Stimulated activated naive CD8-positive, alpha-beta T cell treated with anti-CD3 and anti-CD28 coated beads, Interleukin-15, Interleukin-2, amounts not matched to agents 100 ng/mL and 50 ng/mL, for 24 hours (primary cell): Measurements from ENCODE around the gene NNT.
"Not testable (repeated sequence)": the region's sequence is repeated elsewhere in the genome, so short reads cannot be mapped to it uniquely, and the experiment has no call there.

ENCODE experiments used
- H3K27ac Mint-ChIP-seq: one replicate; pipeline ENCODE4 v1.8.0; 2021; ENCODE audit warnings: mild to moderate bottlenecking, mixed read lengths
- H3K27me3 Mint-ChIP-seq: one replicate; pipeline ENCODE4 v1.8.0; 2021; ENCODE audit warnings: mixed read lengths
- H3K36me3 Mint-ChIP-seq: one replicate; pipeline ENCODE4 v1.8.0; 2021; ENCODE audit warnings: low read depth, mixed read lengths
- H3K4me1 Mint-ChIP-seq: one replicate; pipeline ENCODE4 v1.8.0; 2021; ENCODE audit warnings: low read depth, mixed read lengths
- H3K4me3 Mint-ChIP-seq: one replicate; pipeline ENCODE4 v1.8.0; 2021; ENCODE audit warnings: mild to moderate bottlenecking, mixed read lengths
- H3K9me3 Mint-ChIP-seq: one replicate; pipeline ENCODE4 v1.8.0; 2021; ENCODE audit warnings: mixed read lengths

Gene NNT

DNA sequence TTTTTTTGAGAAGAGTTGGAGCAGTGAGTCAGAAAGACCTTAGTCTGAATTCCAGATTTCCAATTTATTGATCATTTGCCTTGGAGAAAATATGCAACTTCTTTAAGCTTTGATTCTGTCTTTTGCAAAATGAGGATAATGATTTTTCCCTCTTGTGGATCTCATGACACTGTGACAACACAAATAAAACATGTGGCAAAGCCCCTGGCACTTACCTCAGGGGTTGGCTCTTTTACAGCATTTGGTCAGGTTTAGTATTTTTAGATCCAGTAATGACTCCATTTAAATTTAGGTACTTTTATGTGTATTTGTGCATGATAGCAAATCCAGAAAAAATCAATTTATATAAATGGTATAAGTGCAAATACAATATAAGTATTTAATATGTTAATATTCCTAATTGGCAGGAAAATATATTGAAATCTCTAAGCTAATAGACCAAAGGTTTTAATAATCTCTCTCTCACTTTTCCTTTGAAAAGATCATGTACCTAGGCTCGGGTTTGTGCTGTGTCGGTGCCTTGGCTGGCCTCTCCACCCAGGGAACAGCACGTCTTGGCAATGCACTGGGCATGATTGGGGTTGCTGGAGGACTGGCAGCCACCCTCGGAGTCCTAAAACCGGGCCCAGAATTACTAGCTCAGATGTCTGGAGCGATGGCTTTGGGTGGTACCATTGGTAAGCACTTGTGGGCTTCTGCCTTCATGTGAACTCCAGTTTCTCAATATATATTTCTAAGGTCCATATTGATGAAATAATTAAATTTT lies 49.7 kb downstream of the NNT start:
- Mint-ChIP-seq H3K36me3 (peaks cover 63% of the 10 kb centered on the region), H3K4me3 (no peak overlapping the region), H3K27ac (no peak overlapping the region), H3K9me3 (peaks cover 3% of the 10 kb centered on the region), H3K4me1 (no peaks in the 10 kb centered on the region), H3K27me3 (no peaks in the 10 kb centered on the region)

DNA sequence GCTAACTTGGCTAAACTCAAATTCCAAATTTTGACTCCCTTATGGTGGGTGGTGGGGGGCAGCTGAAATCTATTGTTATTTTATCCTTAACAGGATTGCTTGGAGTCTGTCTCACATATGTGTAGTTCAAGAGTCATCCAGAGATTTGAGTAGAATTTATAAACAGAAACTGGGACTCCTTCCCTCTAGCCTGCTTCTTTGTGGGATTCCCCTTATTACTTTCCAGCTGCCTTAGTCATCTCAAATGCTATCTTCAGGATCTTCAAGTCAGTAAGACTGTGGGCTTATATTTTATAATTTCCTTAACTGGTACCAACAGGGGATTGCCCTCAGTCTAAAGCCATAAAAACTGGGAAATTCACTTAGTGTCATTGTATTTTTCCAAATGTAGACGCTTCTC lies 55.5 kb downstream of the NNT start:
- Mint-ChIP-seq H3K4me1 (peaks cover 4% of the 10 kb centered on the region), H3K36me3 (peaks cover 73% of the 10 kb centered on the region), H3K27me3 (no peaks in the 10 kb centered on the region), H3K4me3 (no peak overlapping the region), H3K27ac (no peak overlapping the region), H3K9me3 (peaks cover 7% of the 10 kb centered on the region)

GRCh38 chr5:43659075-43659474 lies 56.1 kb downstream of the NNT start:
- Mint-ChIP-seq H3K27ac (no peak overlapping the region), H3K4me3 (no peak overlapping the region), H3K36me3 (peaks cover 77% of the 10 kb centered on the region)

DNA sequence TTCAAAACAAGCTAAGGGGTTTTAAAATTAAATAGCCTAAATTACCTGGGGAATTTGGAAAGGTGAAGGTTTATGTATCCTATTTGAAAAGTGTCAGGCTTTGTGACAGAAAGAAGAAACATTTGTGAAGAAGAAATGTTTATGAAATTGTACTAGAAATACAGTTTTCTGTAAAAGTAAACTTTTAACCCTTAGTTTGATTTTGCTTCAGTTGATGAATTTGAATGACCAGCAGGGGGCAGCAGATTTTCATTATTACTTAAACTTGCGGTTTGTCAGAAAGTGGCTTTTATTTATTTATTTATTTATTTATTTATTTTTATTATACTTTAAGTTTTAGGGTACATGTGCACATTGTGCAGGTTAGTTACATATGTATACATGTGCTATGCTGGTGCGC lies 58.1 kb downstream of the NNT start:
- peaks cover 7% of the 10 kb centered on the region for H3K9me3 Mint-ChIP-seq
- no peaks in the 10 kb centered on the region for H3K27me3 Mint-ChIP-seq
- peaks cover 76% of the 10 kb centered on the region for H3K36me3 Mint-ChIP-seq
- no peak overlapping the region for H3K4me3 Mint-ChIP-seq
- no peak overlapping the region for H3K27ac Mint-ChIP-seq
- peaks cover 4% of the 10 kb centered on the region for H3K4me1 Mint-ChIP-seq

More at GRCh38 chr5:43659075-43659474, 56.1 kb downstream of the NNT start:
- H3K4me1 Mint-ChIP-seq = peaks cover 4% of the 10 kb centered on the region
- H3K9me3 Mint-ChIP-seq = peaks cover 7% of the 10 kb centered on the region
- no peaks in the 10 kb centered on the region for H3K27me3 Mint-ChIP-seq

- H3K4me1 Mint-ChIP-seq = no peaks in the 10 kb centered on the region
- no peak overlapping the region for H3K27ac Mint-ChIP-seq
- peaks cover 73% of the 10 kb centered on the region for H3K36me3 Mint-ChIP-seq
- H3K27me3 Mint-ChIP-seq = no peaks in the 10 kb centered on the region
- peaks cover 4% of the 10 kb centered on the region for H3K9me3 Mint-ChIP-seq
- H3K4me3 Mint-ChIP-seq = no peak overlapping the region
Measured at GRCh38 chr5:43663916-43664315, 60.9 kb downstream of the NNT start.

DNA sequence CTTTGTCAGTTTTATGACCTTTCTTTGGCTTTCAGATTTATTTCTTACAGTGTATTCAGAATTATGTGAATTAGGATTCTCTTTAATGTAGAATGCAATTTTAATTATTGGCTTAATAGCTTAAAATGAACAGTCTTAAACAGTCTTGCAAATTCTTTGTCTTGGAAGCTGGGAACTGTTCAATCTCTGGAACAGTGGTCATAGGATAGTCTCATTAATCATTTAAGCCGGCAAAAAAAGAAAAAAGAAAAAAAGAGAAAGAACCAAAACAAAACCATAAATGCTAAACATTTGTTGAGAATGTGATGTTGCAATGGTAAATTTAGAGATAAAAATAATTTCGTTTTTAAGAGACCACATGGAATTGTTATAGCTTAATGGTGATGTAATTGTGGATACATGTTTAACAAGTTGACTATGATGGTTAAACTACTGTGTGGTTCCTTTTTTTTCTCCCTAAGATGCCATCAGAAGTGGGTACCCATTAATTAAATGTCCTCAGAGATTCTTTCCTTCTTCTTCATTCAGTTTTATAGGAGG lies 61.6 kb downstream of the NNT start:
- H3K27me3 Mint-ChIP-seq = no peaks in the 10 kb centered on the region
- H3K4me3 Mint-ChIP-seq = no peak overlapping the region
- H3K9me3 Mint-ChIP-seq = peaks cover 4% of the 10 kb centered on the region
- peaks cover 68% of the 10 kb centered on the region for H3K36me3 Mint-ChIP-seq
- no peak overlapping the region for H3K27ac Mint-ChIP-seq
- H3K4me1 Mint-ChIP-seq = no peaks in the 10 kb centered on the region

DNA sequence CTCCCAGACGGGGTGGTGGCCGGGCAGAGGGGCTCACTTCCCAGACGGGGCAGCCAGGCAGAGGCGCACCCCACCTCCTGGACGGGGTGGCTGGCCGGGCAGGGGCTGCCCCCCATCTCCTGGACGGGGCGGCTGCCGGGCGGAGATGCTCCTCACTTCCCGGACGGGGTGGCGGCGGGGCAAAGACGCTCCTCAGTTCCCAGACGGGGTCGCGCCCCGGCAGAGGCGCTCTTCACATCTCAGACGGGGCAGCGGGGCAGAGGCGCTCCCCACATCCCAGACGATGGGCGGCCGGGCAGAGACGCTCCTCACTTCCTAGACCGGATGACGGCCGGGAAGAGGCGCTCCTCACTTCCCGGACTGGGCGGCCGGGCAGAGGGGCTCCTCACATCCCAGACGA lies 62.8 kb downstream of the NNT start:
- H3K36me3 Mint-ChIP-seq = peaks cover 64% of the 10 kb centered on the region
- H3K9me3 Mint-ChIP-seq, H3K27ac Mint-ChIP-seq, H3K4me3 Mint-ChIP-seq, H3K4me1 Mint-ChIP-seq, H3K27me3 Mint-ChIP-seq: not testable (repeated sequence)

GRCh38 chr5:43666728-43667127 lies 63.7 kb downstream of the NNT start:
- not testable (repeated sequence) for H3K4me1 Mint-ChIP-seq, H3K9me3 Mint-ChIP-seq, H3K27me3 Mint-ChIP-seq, H3K4me3 Mint-ChIP-seq, H3K27ac Mint-ChIP-seq
- H3K36me3 Mint-ChIP-seq = peaks cover 64% of the 10 kb centered on the region

- not testable (repeated sequence) for H3K4me3 Mint-ChIP-seq, H3K27ac Mint-ChIP-seq, H3K4me1 Mint-ChIP-seq, H3K27me3 Mint-ChIP-seq, H3K9me3 Mint-ChIP-seq
- peaks cover 61% of the 10 kb centered on the region for H3K36me3 Mint-ChIP-seq
Measured at GRCh38 chr5:43667379-43667778, 64.4 kb downstream of the NNT start.

- Mint-ChIP-seq H3K27me3 (no peaks in the 10 kb centered on the region), H3K4me1 (peaks cover 14% of the 10 kb centered on the region), H3K27ac (no peak overlapping the region), H3K4me3 (no peak overlapping the region), H3K9me3 (no peaks in the 10 kb centered on the region), H3K36me3 (peaks cover 23% of the 10 kb centered on the region)
Measured at GRCh38 chr5:43674536-43674935, 71.6 kb downstream of the NNT start.

- Mint-ChIP-seq H3K27me3 (no peaks in the 10 kb centered on the region), H3K27ac (no peak overlapping the region), H3K4me1 (peaks cover 14% of the 10 kb centered on the region), H3K9me3 (no peaks in the 10 kb centered on the region), H3K4me3 (no peak overlapping the region), H3K36me3 (peaks cover 24% of the 10 kb centered on the region)
Measured at GRCh38 chr5:43675357-43675756, 72.4 kb downstream of the NNT start.

- peaks cover 14% of the 10 kb centered on the region for H3K4me1 Mint-ChIP-seq
- H3K4me3 Mint-ChIP-seq = no peak overlapping the region
- H3K27ac Mint-ChIP-seq = no peak overlapping the region
- peaks cover 19% of the 10 kb centered on the region for H3K36me3 Mint-ChIP-seq
- no peaks in the 10 kb centered on the region for H3K9me3 Mint-ChIP-seq
- H3K27me3 Mint-ChIP-seq = no peaks in the 10 kb centered on the region
Measured at GRCh38 chr5:43676083-43676840, 73.3 kb downstream of the NNT start.

GRCh38 chr5:43677253-43677652 lies 74.3 kb downstream of the NNT start:
- peaks cover 14% of the 10 kb centered on the region for H3K4me1 Mint-ChIP-seq
- H3K27ac Mint-ChIP-seq = no peak overlapping the region
- H3K9me3 Mint-ChIP-seq = no peaks in the 10 kb centered on the region
- peaks cover 19% of the 10 kb centered on the region for H3K36me3 Mint-ChIP-seq
- H3K27me3 Mint-ChIP-seq = no peaks in the 10 kb centered on the region
- no peak overlapping the region for H3K4me3 Mint-ChIP-seq

- Mint-ChIP-seq H3K36me3 (peaks cover 34% of the 10 kb centered on the region), H3K9me3 (no peaks in the 10 kb centered on the region), H3K27ac (no peak overlapping the region), H3K4me3 (no peak overlapping the region), H3K4me1 (peaks cover 18% of the 10 kb centered on the region), H3K27me3 (no peaks in the 10 kb centered on the region)
Measured at GRCh38 chr5:43679214-43679613, 76.2 kb downstream of the NNT start.

DNA sequence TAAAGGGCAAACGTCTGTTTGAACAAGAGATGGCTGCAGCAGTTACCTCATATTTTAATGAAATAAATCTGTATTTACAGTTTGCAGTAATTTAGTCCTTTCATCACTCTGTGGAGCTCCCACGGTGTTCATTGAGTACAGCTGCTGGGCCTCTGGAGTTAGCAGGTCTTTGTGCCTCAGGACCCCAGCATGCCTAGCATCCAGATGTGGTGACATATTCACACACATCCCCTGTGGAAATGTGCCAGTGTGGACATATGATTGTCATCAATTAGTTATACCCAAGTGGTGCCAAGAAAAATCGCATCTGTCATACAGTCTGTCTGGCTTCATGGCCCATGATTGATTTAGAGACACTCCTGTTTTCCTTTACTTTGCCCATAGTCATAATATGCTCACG lies 77.3 kb downstream of the NNT start:
- peaks cover 14% of the 10 kb centered on the region for H3K4me1 Mint-ChIP-seq
- H3K9me3 Mint-ChIP-seq = no peaks in the 10 kb centered on the region
- no peak overlapping the region for H3K27ac Mint-ChIP-seq
- no peaks in the 10 kb centered on the region for H3K27me3 Mint-ChIP-seq
- H3K36me3 Mint-ChIP-seq = peaks cover 45% of the 10 kb centered on the region
- H3K4me3 Mint-ChIP-seq = no peak overlapping the region
